Ishikawa (cell line): ENCODE results near the gene MECR.

ENCODE experiments used
- CEBPB ChIP-seq: IDR thresholded peaks from 2 replicates; pipeline ENCODE4 v1.6.1; 2012
- CREB1 ChIP-seq: IDR thresholded peaks from 2 replicates; pipeline ENCODE4 v1.6.1; 2012; ENCODE audit warnings: low read depth
- EGR1 ChIP-seq: IDR thresholded peaks from 2 replicates; pipeline ENCODE4 v1.6.1; 2012
- EP300 ChIP-seq: IDR thresholded peaks from 2 replicates; pipeline ENCODE4 v1.6.1; 2012; ENCODE audit warnings: borderline replicate concordance
- FOXM1 ChIP-seq: IDR thresholded peaks from 2 replicates; pipeline ENCODE4 v1.6.1; 2012; ENCODE audit warnings: low read depth, borderline replicate concordance
- MAX ChIP-seq: IDR thresholded peaks from 2 replicates; pipeline ENCODE4 v1.6.1; 2012
- NFIC ChIP-seq: IDR thresholded peaks from 2 replicates; pipeline ENCODE4 v1.6.1; 2012
- RAD21 ChIP-seq: IDR thresholded peaks from 2 replicates; pipeline ENCODE4 v1.6.1; 2012; ENCODE audit warnings: low read depth
- REST ChIP-seq: IDR thresholded peaks from 2 replicates; pipeline ENCODE4 v1.6.1; 2012; ENCODE audit warnings: low read depth, mild to moderate bottlenecking
- TAF1 ChIP-seq: IDR thresholded peaks from 2 replicates; pipeline ENCODE4 v1.6.1; 2012; ENCODE audit warnings: low read depth, mild to moderate bottlenecking
- TCF12 ChIP-seq: IDR thresholded peaks from 2 replicates; pipeline ENCODE4 v1.6.1; 2012; ENCODE audit warnings: low read depth
- TEAD4 ChIP-seq: IDR thresholded peaks from 2 replicates; pipeline ENCODE4 v1.6.1; 2012
- USF1 ChIP-seq: IDR thresholded peaks from 2 replicates; pipeline ENCODE4 v1.6.1; 2012
- YY1 ChIP-seq: IDR thresholded peaks from 2 replicates; pipeline ENCODE4 v1.6.1; 2012; ENCODE audit warnings: low read depth
- ZBTB7A ChIP-seq: IDR thresholded peaks from 2 replicates; pipeline ENCODE4 v1.6.1; 2012; ENCODE audit warnings: low read depth

The MECR gene

GRCh38 chr1:29156543-29157268, 74.0 kb downstream of the MECR start:
- TF ChIP-seq CREB1 (no peak), NFIC (no peak), MAX (no peak), TCF12 (no peak), ZBTB7A (no peak), RAD21 (no peak), EP300 (no peak), FOXM1 (no peak), REST (no peak), YY1 (no peak), USF1 (no peak), EGR1 (no peak), TAF1 (no peak), TEAD4 (no peak), CEBPB (no peak)

- TF ChIP-seq TEAD4: no peak
- TF ChIP-seq YY1: no peak
- no peak for TF ChIP-seq USF1
- TF ChIP-seq CREB1: no peak
- TF ChIP-seq TAF1: no peak
- TF ChIP-seq REST: no peak
- TF ChIP-seq ZBTB7A: no peak
- TF ChIP-seq MAX: no peak
- TF ChIP-seq EGR1: no peak
- no peak for TF ChIP-seq RAD21
- TF ChIP-seq CEBPB: no peak
Measured at GRCh38 chr1:29152046-29152805, 78.5 kb downstream of the MECR start.

- no peak for TF ChIP-seq MAX
- no peak for TF ChIP-seq FOXM1
- no peak for TF ChIP-seq RAD21
- TF ChIP-seq REST: no peak
- no peak for TF ChIP-seq EGR1
- no peak for TF ChIP-seq YY1
- no peak for TF ChIP-seq CREB1
- no peak for TF ChIP-seq TAF1
- TF ChIP-seq EP300: no peak
- TF ChIP-seq TCF12: no peak
- TF ChIP-seq NFIC: no peak
- TF ChIP-seq USF1: no peak
- TF ChIP-seq CEBPB: no peak
- no peak for TF ChIP-seq ZBTB7A
- TF ChIP-seq TEAD4: no peak
Measured at GRCh38 chr1:29148656-29149491, 81.9 kb downstream of the MECR start.
